Neuronal stem cell (in vitro differentiated cells): ENCODE results near the gene GABRA4.

Source experiments
- DNase-seq: peaks from one replicate; pipeline ENCODE4 v3.0.0-alpha.2; 2013; ENCODE audit warnings: low spot score
- H2AFZ ChIP-seq: one replicate; pipeline ENCODE4 v1.6.1; 2013; ENCODE audit warnings: mild to moderate bottlenecking, low read length, inconsistent platforms
- H2AK5ac ChIP-seq: 2 replicates; pipeline ENCODE4 v1.6.1; 2013; ENCODE audit warnings: low read depth, mild to moderate bottlenecking, inconsistent platforms, low read length, moderate library complexity, mixed read lengths
- H2BK120ac ChIP-seq: 2 replicates; pipeline ENCODE4 v1.6.1; 2013; ENCODE audit warnings: low read depth, mild to moderate bottlenecking, inconsistent platforms, low read length, moderate library complexity, mixed read lengths
- H2BK12ac ChIP-seq: one replicate; pipeline ENCODE4 v1.6.1; 2013; ENCODE audit warnings: low read length, inconsistent platforms
- H2BK15ac ChIP-seq: 2 replicates; pipeline ENCODE4 v1.6.1; 2013; ENCODE audit warnings: mild to moderate bottlenecking, low read length, inconsistent platforms, mixed read lengths
- H2BK5ac ChIP-seq: one replicate; pipeline ENCODE4 v1.6.1; 2013; ENCODE audit warnings: inconsistent platforms, mild to moderate bottlenecking, low read length, moderate library complexity
- H3K14ac ChIP-seq: one replicate; pipeline ENCODE4 v1.6.1; 2013; ENCODE audit warnings: low read length, inconsistent platforms
- H3K18ac ChIP-seq: 2 replicates; pipeline ENCODE4 v1.6.1; 2013; ENCODE audit warnings: low read length, inconsistent platforms
- H3K23ac ChIP-seq: 2 replicates; pipeline ENCODE4 v1.6.1; 2013; ENCODE audit warnings: low read depth, mild to moderate bottlenecking, mixed read lengths, low read length, inconsistent platforms; ENCODE audit not compliant: poor library complexity
- H3K27ac ChIP-seq: replicated peaks from 3 replicates; pipeline ENCODE4 v1.5.1; 2013; ENCODE audit warnings: low read length, inconsistent platforms
- H3K27me3 ChIP-seq, 3 experiments: 2 replicates each; pipeline ENCODE4 v1.6.1; 2013; ENCODE audit warnings: low read length in 3 of 3, mild to moderate bottlenecking in 2 of 3, inconsistent platforms in 1 of 3, low read depth in 1 of 3, mixed read lengths in 1 of 3, moderate library complexity in 1 of 3; ENCODE audit not compliant: control insufficient read depth in 3 of 3, insufficient read depth in 3 of 3
- H3K36me3 ChIP-seq, 2 donors: replicated peaks in 1 of 2; 2 replicates each; pipeline ENCODE4 v1.6.1; 2013; ENCODE audit warnings: low read length in 2 of 2; ENCODE audit not compliant: control insufficient read depth in 2 of 2, insufficient read depth in 2 of 2
- H3K4ac ChIP-seq: 2 replicates; pipeline ENCODE4 v1.6.1; 2013; ENCODE audit warnings: inconsistent platforms, mild to moderate bottlenecking, low read length, moderate library complexity
- H3K4me1 ChIP-seq, 2 donors: 1 replicate in 1 of 2; 2 replicates in 1 of 2; pipeline ENCODE4 v1.6.1; 2013; ENCODE audit warnings: low read length in 2 of 2, low read depth in 1 of 2; ENCODE audit not compliant: control insufficient read depth in 2 of 2, insufficient read depth in 1 of 2
- H3K4me2 ChIP-seq: one replicate; pipeline ENCODE4 v1.6.1; 2013; ENCODE audit warnings: mild to moderate bottlenecking, low read length, inconsistent platforms; ENCODE audit not compliant: insufficient read depth, poor library complexity, severe bottlenecking
- H3K4me3 ChIP-seq, 2 donors: 2 replicates each; pipeline ENCODE4 v1.5.1; 2013; ENCODE audit warnings: low read length in 2 of 2, mild to moderate bottlenecking in 2 of 2, inconsistent platforms in 1 of 2, moderate library complexity in 1 of 2
- H3K79me1 ChIP-seq: one replicate; pipeline ENCODE4 v1.6.1; 2013; ENCODE audit warnings: low read depth, mild to moderate bottlenecking, inconsistent platforms, low read length, moderate library complexity
- H3K9ac ChIP-seq: one replicate; pipeline ENCODE4 v1.6.1; 2013; ENCODE audit warnings: mild to moderate bottlenecking, low read depth, low read length, inconsistent platforms; ENCODE audit not compliant: poor library complexity
- H3K9me3 ChIP-seq, 2 donors: replicated peaks in 1 of 2; 2 replicates each; pipeline versions ENCODE3 to v1.6.1; 2013; ENCODE audit warnings: low read length in 2 of 2, mild to moderate bottlenecking in 2 of 2, inconsistent platforms in 1 of 2, low read depth in 1 of 2, mixed read lengths in 1 of 2, moderate library complexity in 1 of 2; ENCODE audit not compliant: control insufficient read depth in 2 of 2, insufficient read depth in 1 of 2
- H4K8ac ChIP-seq: one replicate; pipeline ENCODE4 v1.6.1; 2013; ENCODE audit warnings: low read depth, mild to moderate bottlenecking, inconsistent platforms, low read length, moderate library complexity
- H4K91ac ChIP-seq: one replicate; pipeline ENCODE4 v1.6.1; 2013; ENCODE audit warnings: low read length, low read depth, mild to moderate bottlenecking, inconsistent platforms; ENCODE audit not compliant: poor library complexity
- WGBS, 2 donors: extraction: QIAGEN DNeasy Blood & Tissue Kit; methylation state at CpG; one replicate each; pipeline ENCODE4 v1.1.7; 2013; ENCODE audit warnings: missing lambda C conversion rate in 2 of 2, mixed read lengths in 1 of 2; ENCODE audit not compliant: insufficient read length in 2 of 2, insufficient replicate concordance in 1 of 2; ENCODE audit errors: extremely low coverage in 2 of 2; 5-methylcytosine and 5-hydroxymethylcytosine counted together

The GABRA4 gene

GRCh38 chr4:47002580-47002979 lies 9.2 kb upstream of the GABRA4 start:
- no peak overlapping the region for H2BK120ac ChIP-seq
- H3K18ac ChIP-seq, result no peak overlapping the region
- no peak overlapping the region for H2BK12ac ChIP-seq
- no peak overlapping the region for H3K23ac ChIP-seq
- no peak overlapping the region for H3K14ac ChIP-seq
- H3K4ac ChIP-seq, result no peak overlapping the region
- no peak overlapping the region for H4K91ac ChIP-seq
- H4K8ac ChIP-seq, result no peak overlapping the region
- WGBS, 2 donors, result no CpG with 5 or more reads among the region's 1 CpG
- no peak overlapping the region for H3K4me2 ChIP-seq
- no peak overlapping the region for H2AFZ ChIP-seq
- H3K4me1 ChIP-seq, result no peaks in the 10 kb centered on the region
- H3K9me3 ChIP-seq, result no peaks in the 10 kb centered on the region
- H2BK5ac ChIP-seq, result no peak overlapping the region
- no peaks in the 10 kb centered on the region for H3K27me3 ChIP-seq
- no peak overlapping the region for H3K9ac ChIP-seq
- no peak overlapping the region for H2AK5ac ChIP-seq
- no peak overlapping the region for H3K4me3 ChIP-seq
- no peak overlapping the region for H3K27ac ChIP-seq
- no peaks in the 10 kb centered on the region for H3K79me1 ChIP-seq
- H2BK15ac ChIP-seq, result no peak overlapping the region
- no peaks in the 10 kb centered on the region for H3K36me3 ChIP-seq
- DNase-seq, result no peak

- Histone ChIP-seq H2BK12ac (no peak overlapping the region), H3K27ac (no peak overlapping the region), H3K9ac (no peak overlapping the region), H3K79me1 (no peaks in the 10 kb centered on the region), H2AFZ (no peak overlapping the region), H2AK5ac (no peak overlapping the region), H2BK120ac (no peak overlapping the region), H3K18ac (no peak overlapping the region), H3K4me2 (no peak overlapping the region), H3K36me3 (no peaks in the 10 kb centered on the region), H3K23ac (no peak overlapping the region), H4K91ac (no peak overlapping the region), H4K8ac (no peak overlapping the region), H3K27me3 (peaks cover 0 to 2% (median under 1%) of the 10 kb centered on the region in 3 experiments), H2BK15ac (no peak overlapping the region), H3K4ac (no peak overlapping the region), H3K9me3 (no peaks in the 10 kb centered on the region), H3K14ac (no peak overlapping the region), H2BK5ac (no peak overlapping the region), H3K4me1 (no peaks in the 10 kb centered on the region), H3K4me3 (no peak overlapping the region)
- DNase-seq, result no peak
- no CpG with 5 or more reads among the region's 1 CpG for WGBS, 2 donors
Observed at GRCh38 chr4:47000406-47000805, 7.0 kb upstream of the GABRA4 start.

- Histone ChIP-seq H3K4me2 (no peak overlapping the region), H2BK120ac (no peak overlapping the region), H2AK5ac (no peak overlapping the region), H3K14ac (no peak overlapping the region), H3K9ac (no peak overlapping the region), H3K27me3 (peaks cover 0 to 10% (median 9%) of the 10 kb centered on the region in 3 experiments), H3K36me3 (no peaks in the 10 kb centered on the region), H2BK5ac (no peak overlapping the region), H3K27ac (no peak overlapping the region), H2BK15ac (no peak overlapping the region), H3K79me1 (no peaks in the 10 kb centered on the region), H4K91ac (no peak overlapping the region), H3K9me3 (no peaks in the 10 kb centered on the region), H3K18ac (no peak overlapping the region), H2BK12ac (no peak overlapping the region), H3K4ac (no peak overlapping the region), H2AFZ (no peak overlapping the region), H4K8ac (no peak overlapping the region), H3K4me3 (no peak overlapping the region), H3K4me1 (no peaks in the 10 kb centered on the region), H3K23ac (no peak overlapping the region)
- no peak for DNase-seq
Observed at GRCh38 chr4:46999566-46999965, 6.2 kb upstream of the GABRA4 start.

GRCh38 chr4:46994007-46994405 lies 625 bp upstream of the GABRA4 start:
- no peak overlapping the region for H2BK120ac ChIP-seq
- no peak overlapping the region for H3K23ac ChIP-seq
- H3K79me1 ChIP-seq, result no peaks in the 10 kb centered on the region
- H2BK12ac ChIP-seq, result no peak overlapping the region
- H3K9me3 ChIP-seq, result peaks cover 0 to 2% of the 10 kb centered on the region in 2 donors
- no peak overlapping the region for H3K18ac ChIP-seq
- H3K4me3 ChIP-seq, result peak overlapping the region in 1 of 2 donors; percentile 77
- H3K4me2 ChIP-seq, result peak overlapping the region; percentile 95
- no peaks in the 10 kb centered on the region for H3K36me3 ChIP-seq
- no CpG with 5 or more reads among the region's 14 CpGs for WGBS, 2 donors
- H4K91ac ChIP-seq, result no peak overlapping the region
- H3K14ac ChIP-seq, result no peak overlapping the region
- H3K4ac ChIP-seq, result no peak overlapping the region
- peak overlapping the region; percentile 84 for H3K9ac ChIP-seq
- H3K27me3 ChIP-seq, result peaks cover 16 to 49% (median 36%) of the 10 kb centered on the region in 3 experiments
- H2BK5ac ChIP-seq, result no peak overlapping the region
- H2BK15ac ChIP-seq, result no peak overlapping the region
- H4K8ac ChIP-seq, result no peak overlapping the region
- no peak for DNase-seq
- H2AFZ ChIP-seq, result peak overlapping the region; percentile 53
- H3K4me1 ChIP-seq, result peaks cover 0 to 9% of the 10 kb centered on the region in 2 donors
- H3K27ac ChIP-seq, result no peak overlapping the region
- H2AK5ac ChIP-seq, result no peak overlapping the region
